Choroid plexus epithelial cell (primary cell): ENCODE results near the gene EFNA4.

Source experiments
- DNase-seq: peaks from one replicate; pipeline ENCODE4 v3.0.0-alpha.2; 2010; ENCODE audit warnings: low read depth
- H3K4me3 ChIP-seq: 2 replicates; pipeline ENCODE4 v1.5.1; 2011; ENCODE audit warnings: low read depth, mild to moderate bottlenecking, control low read depth, low read length, moderate library complexity
- TF ChIP-seq, protein P1 (sequence below): conservative IDR thresholded peaks from 2 replicates; pipeline ENCODE4 v1.5.1; 2011; ENCODE audit warnings: low read depth, mild to moderate bottlenecking, control low read depth, inconsistent platforms, low read length, moderate library complexity

EFNA4 gene

DNA sequence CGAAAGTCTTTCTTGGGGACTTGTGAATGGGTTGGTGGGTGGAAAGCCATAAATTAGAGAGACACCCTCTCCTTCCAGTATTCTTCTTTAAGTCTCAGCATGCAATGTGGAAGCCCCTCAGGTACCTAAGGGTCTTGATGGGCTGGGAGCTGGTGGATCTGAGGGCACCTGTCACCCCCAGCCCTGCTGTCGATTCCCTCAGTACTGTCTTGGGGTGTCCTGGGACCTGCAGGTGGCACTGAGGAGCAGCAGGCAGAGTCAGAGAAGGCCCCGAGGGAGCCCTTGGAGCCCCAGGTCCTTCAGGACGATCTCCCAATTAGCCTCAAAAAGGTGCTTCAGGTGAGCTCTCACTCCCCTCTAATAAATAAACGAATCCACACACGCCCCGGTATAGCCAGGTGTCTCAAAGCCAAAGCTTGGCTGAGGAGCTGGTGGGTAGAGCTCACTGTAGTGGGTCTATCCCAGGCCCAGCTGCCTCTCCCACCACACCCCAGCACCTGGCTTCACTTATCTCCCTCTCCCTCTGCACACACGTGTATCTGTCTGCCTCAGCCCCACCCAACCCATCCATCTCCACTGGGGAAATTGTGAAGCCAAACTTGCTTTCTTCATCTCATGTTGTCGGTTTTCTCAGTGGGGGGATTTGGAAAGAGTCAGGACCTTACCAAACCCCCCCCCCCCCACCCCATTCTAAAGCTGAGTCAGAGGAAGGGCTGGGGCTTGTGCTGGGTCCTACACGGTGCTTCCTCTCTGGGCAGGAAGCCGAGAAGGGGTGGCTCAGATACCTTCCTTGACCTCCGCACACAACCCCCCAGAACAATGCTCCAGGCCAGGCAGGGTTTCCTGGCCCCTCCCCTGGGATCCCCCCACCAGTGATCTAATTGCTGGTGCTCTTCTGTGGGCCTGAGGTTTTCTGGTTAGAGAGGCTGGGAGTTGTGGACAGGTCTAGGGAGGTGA is 10.8 kb upstream of the EFNA4 start:
- DNase-seq, result no peak
- H3K4me3 ChIP-seq, result peak overlapping the region; percentile 68
- TF ChIP-seq, protein P1, sequence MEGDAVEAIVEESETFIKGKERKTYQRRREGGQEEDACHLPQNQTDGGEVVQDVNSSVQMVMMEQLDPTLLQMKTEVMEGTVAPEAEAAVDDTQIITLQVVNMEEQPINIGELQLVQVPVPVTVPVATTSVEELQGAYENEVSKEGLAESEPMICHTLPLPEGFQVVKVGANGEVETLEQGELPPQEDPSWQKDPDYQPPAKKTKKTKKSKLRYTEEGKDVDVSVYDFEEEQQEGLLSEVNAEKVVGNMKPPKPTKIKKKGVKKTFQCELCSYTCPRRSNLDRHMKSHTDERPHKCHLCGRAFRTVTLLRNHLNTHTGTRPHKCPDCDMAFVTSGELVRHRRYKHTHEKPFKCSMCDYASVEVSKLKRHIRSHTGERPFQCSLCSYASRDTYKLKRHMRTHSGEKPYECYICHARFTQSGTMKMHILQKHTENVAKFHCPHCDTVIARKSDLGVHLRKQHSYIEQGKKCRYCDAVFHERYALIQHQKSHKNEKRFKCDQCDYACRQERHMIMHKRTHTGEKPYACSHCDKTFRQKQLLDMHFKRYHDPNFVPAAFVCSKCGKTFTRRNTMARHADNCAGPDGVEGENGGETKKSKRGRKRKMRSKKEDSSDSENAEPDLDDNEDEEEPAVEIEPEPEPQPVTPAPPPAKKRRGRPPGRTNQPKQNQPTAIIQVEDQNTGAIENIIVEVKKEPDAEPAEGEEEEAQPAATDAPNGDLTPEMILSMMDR, result peak; percentile 30

DNA sequence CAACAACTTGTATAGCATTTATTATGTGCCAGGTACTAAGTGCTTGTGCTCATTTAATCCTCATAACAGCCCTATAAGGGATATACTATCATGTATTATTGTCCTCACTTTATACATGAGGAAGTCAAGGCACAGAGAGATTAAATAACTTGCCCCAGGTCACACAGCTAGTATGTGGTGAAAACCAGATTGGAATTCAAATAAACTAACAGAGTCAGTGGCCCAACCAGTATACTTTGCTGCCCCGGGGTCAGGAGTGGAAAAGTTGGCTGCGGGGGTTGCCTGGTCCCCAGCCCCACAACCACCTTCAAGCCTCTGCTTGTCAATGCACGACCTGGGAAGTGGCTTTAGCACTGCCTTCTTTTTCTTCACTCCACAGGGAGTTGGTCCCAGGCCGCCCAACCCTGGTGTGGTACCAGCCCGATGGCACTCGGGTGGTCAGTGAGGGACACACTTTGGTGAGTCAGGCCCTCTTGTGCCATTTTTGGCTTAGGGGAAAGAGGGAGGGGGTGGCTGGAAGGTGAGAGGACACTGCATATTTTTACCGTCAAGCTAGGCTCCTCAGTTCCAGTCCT is 9.9 kb upstream of the EFNA4 start:
- TF ChIP-seq, protein P1, result no peak
- DNase-seq, result no peak
- H3K4me3 ChIP-seq, result no peak overlapping the region

DNA sequence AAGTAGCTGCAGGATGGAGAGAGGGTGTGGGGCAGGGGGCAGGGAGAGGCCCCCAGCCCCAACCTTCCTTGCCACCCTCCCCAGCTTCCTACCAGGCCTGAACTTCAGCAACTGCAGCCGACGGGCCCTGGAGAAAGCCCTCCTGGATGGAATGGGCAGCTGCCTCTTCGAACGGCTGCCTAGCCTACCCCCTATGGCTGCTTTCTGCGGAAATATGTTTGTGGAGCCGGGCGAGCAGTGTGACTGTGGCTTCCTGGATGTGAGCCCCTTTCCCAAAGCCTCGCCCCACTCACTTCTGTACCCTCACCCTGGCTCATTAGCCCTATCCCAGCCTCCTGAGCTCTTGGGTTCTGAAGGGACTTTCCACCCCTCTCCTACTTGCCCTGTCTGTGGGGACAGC is 6.4 kb upstream of the EFNA4 start:
- TF ChIP-seq, protein P1, result no peak
- no peak for DNase-seq
- no peak overlapping the region for H3K4me3 ChIP-seq

DNA sequence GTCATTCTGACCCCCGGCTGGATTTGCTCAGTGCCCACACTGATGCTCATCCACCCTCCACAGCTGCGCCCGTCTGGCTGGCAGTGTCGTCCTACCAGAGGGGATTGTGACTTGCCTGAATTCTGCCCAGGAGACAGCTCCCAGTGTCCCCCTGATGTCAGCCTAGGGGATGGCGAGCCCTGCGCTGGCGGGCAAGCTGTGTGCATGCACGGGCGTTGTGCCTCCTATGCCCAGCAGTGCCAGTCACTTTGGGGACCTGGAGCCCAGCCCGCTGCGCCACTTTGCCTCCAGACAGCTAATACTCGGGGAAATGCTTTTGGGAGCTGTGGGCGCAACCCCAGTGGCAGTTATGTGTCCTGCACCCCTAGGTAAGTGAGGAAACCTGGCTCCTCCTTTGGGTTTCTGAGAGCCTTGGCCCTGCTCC is 5.7 kb upstream of the EFNA4 start:
- TF ChIP-seq, protein P1, result peak; percentile 27
- DNase-seq, result no peak
- H3K4me3 ChIP-seq, result no peak overlapping the region

DNA sequence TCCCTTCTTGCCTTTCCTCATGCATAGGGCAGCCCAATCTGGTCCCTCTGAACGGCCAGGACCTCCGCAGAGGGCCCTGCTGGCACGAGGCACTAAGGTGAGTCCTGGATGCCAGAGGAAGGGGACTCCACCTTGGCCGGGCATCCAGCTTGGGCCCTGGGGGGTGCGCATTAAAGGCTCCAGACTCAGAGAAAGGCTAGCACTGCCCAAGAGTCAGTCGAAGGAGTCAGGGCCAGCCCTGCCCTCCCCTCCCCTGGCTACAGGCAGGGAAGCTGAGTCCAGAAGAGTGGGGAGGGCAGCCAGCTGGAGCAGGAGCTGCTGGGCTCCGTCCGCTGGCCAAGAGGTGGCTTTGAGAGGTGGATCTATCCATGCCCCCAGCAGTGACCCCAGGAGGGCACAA is 2.8 kb upstream of the EFNA4 start:
- H3K4me3 ChIP-seq, result no peak overlapping the region
- no peak for DNase-seq

DNA sequence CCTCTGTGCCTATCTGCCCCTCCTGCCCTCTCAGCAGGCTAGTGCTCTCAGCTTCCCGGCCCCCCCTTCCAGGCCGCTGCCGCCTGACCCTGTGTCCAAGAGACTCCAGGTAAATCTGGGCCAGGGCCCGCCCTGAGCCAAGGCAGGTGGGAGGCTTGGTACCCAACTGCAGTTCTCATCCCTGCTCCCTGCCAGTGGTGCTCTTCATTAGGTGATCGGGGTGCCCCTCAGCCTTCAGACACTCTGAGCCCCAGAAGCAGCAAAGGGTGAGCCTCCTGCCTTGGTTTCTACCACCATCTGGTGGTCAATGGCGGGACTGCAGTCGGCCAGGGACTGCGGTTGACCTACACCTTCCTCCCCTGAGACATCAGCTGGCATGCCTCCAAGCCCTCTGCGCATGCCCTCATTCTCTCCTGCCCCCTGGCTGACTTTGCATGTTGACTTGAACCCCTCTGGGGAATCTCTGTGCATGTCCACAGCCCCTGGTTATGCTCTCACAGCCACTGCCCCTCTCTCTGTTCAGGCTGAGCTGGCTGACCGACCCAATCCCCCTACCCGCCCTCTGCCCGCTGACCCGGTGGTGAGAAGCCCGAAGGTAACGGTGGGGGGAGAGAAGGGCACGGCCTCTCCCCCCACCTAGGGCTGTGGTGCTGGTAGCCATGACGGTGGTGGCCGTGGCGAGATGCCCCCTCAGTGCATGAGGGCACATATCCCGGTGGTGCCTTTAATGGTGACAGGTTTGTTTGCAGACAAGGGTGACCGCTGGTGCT is 2.0 kb upstream of the EFNA4 start:
- H3K4me3 ChIP-seq, result no peak overlapping the region
- TF ChIP-seq, protein P1, result peak; percentile 100
- DNase-seq, result peak; percentile 90

More for the DNA sequence above, 2.8 kb upstream of the EFNA4 start:
- TF ChIP-seq, protein P1, result no peak
